HG03342 (cell line): Measurements from ENCODE around the gene STAT3.
"Not testable (repeated sequence)": the region's sequence is repeated elsewhere in the genome, so short reads cannot be mapped to it uniquely, and the experiment has no call there.

ENCODE experiments used
- ATAC-seq: cut with Tn5 transposase; IDR thresholded peaks from one replicate; pipeline ENCODE4 v1.9.1; 2021; ENCODE audit warnings: mild to moderate bottlenecking, moderate library complexity; ENCODE audit not compliant: unreplicated experiment

STAT3 gene

GRCh38 chr17:42264366-42264765 lies 123.9 kb downstream of the STAT3 start:
- not testable (repeated sequence) for ATAC-seq
